Measurements from ENCODE around the gene DENND5A.
"Not testable (repeated sequence)": the region's sequence is repeated elsewhere in the genome, so short reads cannot be mapped to it uniquely, and the experiment has no call there.

The DENND5A gene

GRCh38 chr11:9179141-9179540, 86.0 kb downstream of the DENND5A start:
- DNase-seq (ENCODE audit: extremely low read depth in 1 of 2, low read depth in 1 of 2): no peak

- DNase-seq (ENCODE audit: extremely low read depth in 1 of 2, low read depth in 1 of 2): no peak
These were observed 86.4 kb downstream of the DENND5A start for GRCh38 chr11:9178716-9179115.

GRCh38 chr11:9177438-9178091, 87.6 kb downstream of the DENND5A start:
- DNase-seq (ENCODE audit: extremely low read depth in 1 of 2, low read depth in 1 of 2): no peak

GRCh38 chr11:9176550-9176949, 88.6 kb downstream of the DENND5A start:
- DNase-seq (ENCODE audit: extremely low read depth in 1 of 2, low read depth in 1 of 2): no peak

GRCh38 chr11:9176136-9176535, 89.0 kb downstream of the DENND5A start:
- no peak for DNase-seq (ENCODE audit: extremely low read depth in 1 of 2, low read depth in 1 of 2)

- no peak for DNase-seq (ENCODE audit: extremely low read depth in 1 of 2, low read depth in 1 of 2)
These were observed 92.8 kb downstream of the DENND5A start for GRCh38 chr11:9172389-9172788.

- DNase-seq (ENCODE audit: extremely low read depth in 1 of 2, low read depth in 1 of 2): no peak
These were observed 94.7 kb downstream of the DENND5A start for GRCh38 chr11:9170450-9170849.

GRCh38 chr11:9169595-9170295, 95.4 kb downstream of the DENND5A start:
- no peak for DNase-seq (ENCODE audit: extremely low read depth in 1 of 2, low read depth in 1 of 2)

GRCh38 chr11:9161991-9162390, 103.2 kb downstream of the DENND5A start:
- DNase-seq (ENCODE audit: extremely low read depth in 1 of 2, low read depth in 1 of 2): not testable (repeated sequence)

GRCh38 chr11:9160166-9160565, 105.0 kb downstream of the DENND5A start:
- DNase-seq (ENCODE audit: extremely low read depth in 1 of 2, low read depth in 1 of 2): no peak

- DNase-seq (ENCODE audit: extremely low read depth in 1 of 2, low read depth in 1 of 2): no peak
These were observed 106.2 kb downstream of the DENND5A start for GRCh38 chr11:9158898-9159391.

GRCh38 chr11:9155930-9156329, 109.2 kb downstream of the DENND5A start:
- no peak for DNase-seq (ENCODE audit: extremely low read depth in 1 of 2, low read depth in 1 of 2)

GRCh38 chr11:9153651-9154050, 111.5 kb downstream of the DENND5A start:
- DNase-seq (ENCODE audit: extremely low read depth in 1 of 2, low read depth in 1 of 2): no peak

- DNase-seq (ENCODE audit: extremely low read depth in 1 of 2, low read depth in 1 of 2): no peak
These were observed 113.5 kb downstream of the DENND5A start for GRCh38 chr11:9151631-9152030.

- DNase-seq (ENCODE audit: extremely low read depth in 1 of 2, low read depth in 1 of 2): no peak
These were observed 114.2 kb downstream of the DENND5A start for GRCh38 chr11:9150926-9151325.

- no peak for DNase-seq (ENCODE audit: extremely low read depth in 1 of 2, low read depth in 1 of 2)
These were observed 114.6 kb downstream of the DENND5A start for GRCh38 chr11:9150501-9150900.

GRCh38 chr11:9148727-9149126, 116.4 kb downstream of the DENND5A start:
- DNase-seq (ENCODE audit: extremely low read depth in 1 of 2, low read depth in 1 of 2): no peak

- no peak for DNase-seq (ENCODE audit: extremely low read depth in 1 of 2, low read depth in 1 of 2)
These were observed 117.1 kb downstream of the DENND5A start for GRCh38 chr11:9148035-9148434.

- no peak for DNase-seq (ENCODE audit: extremely low read depth in 1 of 2, low read depth in 1 of 2)
These were observed 118.7 kb downstream of the DENND5A start for GRCh38 chr11:9146477-9146876.

GRCh38 chr11:9145283-9145682, 119.9 kb downstream of the DENND5A start:
- DNase-seq (ENCODE audit: extremely low read depth in 1 of 2, low read depth in 1 of 2): no peak

- no peak for DNase-seq (ENCODE audit: extremely low read depth in 1 of 2, low read depth in 1 of 2)
These were observed 120.3 kb downstream of the DENND5A start for GRCh38 chr11:9144828-9145227.

- DNase-seq (ENCODE audit: extremely low read depth in 1 of 2, low read depth in 1 of 2): no peak
These were observed 121.4 kb downstream of the DENND5A start for GRCh38 chr11:9143721-9144120.

All from stimulated activated CD8-positive, alpha-beta memory T cell treated with anti-CD3 and anti-CD28 coated beads, Interleukin-7, amount 100 ng/mL, for 48 hours (primary cell).